A172 (cell line): ENCODE measurements around the gene IRAK3. TPM values are rescaled to one million over a fixed set of nuclear protein-coding genes. Genes with fewer than 3 reads are reported as not detected.

Experiments
- DNase-seq: peaks from one replicate; pipeline ENCODE4 v3.0.0-alpha.2; 2015; ENCODE audit warnings: low spot score
- total RNA-seq: library from RNA; depleted of rRNA; stranded (reverse); fragments of >200 nt; shearing (Covaris generic); gene quantifications from 2 replicates; pipeline ENCODE4 v1.2.3, GENCODE V29; 2014

The IRAK3 gene
- total RNA-seq, 1 experiment from 2014 or later = not detected

- DNase-seq = no peak
Observed at GRCh38 chr12:66252771-66253170, 63.8 kb downstream of the IRAK3 start.

DNA sequence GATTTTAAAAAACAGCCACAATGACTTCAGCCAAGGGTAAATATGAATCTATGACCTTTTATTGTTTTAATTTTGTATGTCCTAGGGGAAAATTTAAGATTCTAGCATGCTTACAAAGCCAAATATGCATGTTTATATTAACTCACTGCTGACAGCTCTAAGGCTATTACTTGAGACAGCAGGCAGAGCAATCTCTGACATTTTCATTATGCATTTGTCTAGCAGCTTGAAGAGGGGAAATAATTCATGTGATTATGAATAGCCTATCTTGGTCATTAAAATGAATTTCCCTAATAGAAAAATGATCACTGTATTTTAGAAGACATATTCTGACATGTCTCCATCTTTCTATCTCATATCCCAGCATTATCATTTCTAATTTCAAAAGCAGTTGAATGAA lies 66.7 kb downstream of the IRAK3 start:
- DNase-seq = no peak

DNA sequence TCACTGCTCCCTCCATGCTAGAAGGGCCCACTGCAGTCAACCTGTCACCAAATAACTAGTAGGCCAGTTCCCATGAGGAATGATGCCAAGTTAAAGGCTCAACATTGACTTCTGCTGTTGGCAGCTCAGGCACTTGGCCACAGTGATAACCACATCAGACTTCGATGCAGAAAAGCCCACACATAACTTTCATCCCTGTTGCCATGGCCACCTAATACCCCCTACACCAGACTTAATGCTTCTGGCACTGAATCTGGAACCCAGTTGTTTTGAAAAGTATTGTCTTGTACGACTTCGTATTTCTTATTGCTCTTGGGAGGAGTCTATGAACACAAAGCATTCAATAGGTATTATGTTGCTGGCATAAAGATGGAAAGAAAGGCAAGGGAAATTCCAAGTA lies 69.0 kb downstream of the IRAK3 start:
- DNase-seq = no peak

- DNase-seq = no peak
Observed at GRCh38 chr12:66262737-66263136, 73.7 kb downstream of the IRAK3 start.

DNA sequence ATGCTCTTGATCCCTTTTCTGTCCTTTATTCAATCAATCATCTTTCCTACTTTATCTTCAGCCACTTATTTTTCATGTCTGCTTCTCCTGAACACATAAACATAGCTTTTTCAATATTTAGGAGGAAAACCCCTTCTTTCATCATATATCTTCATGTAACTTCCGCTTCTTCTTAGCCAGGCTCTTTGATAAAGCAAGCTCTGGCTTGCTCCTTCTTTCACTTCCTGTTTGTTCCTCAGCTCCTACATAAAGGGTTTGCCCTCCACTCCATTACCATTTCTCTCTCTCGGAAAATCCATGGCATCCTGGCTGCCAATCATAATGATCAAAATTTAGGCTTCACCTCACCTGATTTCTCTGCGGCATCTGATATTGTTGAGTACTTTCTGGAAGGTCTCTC lies 79.5 kb downstream of the IRAK3 start:
- no peak for DNase-seq

DNA sequence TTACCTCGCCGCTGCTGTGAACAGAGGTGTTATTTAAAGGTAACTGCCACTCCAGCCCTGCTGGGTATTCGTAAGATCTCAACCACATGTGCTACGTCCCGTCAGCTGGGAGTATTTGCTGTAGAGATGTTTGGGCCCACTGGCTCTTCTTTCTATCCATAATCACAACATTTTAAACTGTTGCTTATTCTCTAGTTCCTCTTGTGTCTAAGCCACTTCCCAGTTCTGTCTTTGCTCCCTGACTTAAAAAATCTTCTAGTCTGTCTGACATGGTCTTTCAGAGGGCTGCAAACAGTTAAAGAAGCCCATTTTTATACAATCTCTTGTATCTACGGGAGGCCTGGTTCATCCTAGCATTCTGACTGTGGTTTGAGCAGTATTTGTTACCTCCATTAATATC lies 80.1 kb downstream of the IRAK3 start:
- no peak for DNase-seq

- DNase-seq = peak; percentile 36
Observed at GRCh38 chr12:66269757-66270383, 80.9 kb downstream of the IRAK3 start.

- DNase-seq = no peak
Observed at GRCh38 chr12:66270613-66271012, 81.6 kb downstream of the IRAK3 start.

- DNase-seq = no peak
Observed at GRCh38 chr12:66272650-66273049, 83.6 kb downstream of the IRAK3 start.

GRCh38 chr12:66273147-66273546 lies 84.1 kb downstream of the IRAK3 start:
- no peak for DNase-seq

- no peak for DNase-seq
Observed at GRCh38 chr12:66275040-66275439, 86.0 kb downstream of the IRAK3 start.

DNA sequence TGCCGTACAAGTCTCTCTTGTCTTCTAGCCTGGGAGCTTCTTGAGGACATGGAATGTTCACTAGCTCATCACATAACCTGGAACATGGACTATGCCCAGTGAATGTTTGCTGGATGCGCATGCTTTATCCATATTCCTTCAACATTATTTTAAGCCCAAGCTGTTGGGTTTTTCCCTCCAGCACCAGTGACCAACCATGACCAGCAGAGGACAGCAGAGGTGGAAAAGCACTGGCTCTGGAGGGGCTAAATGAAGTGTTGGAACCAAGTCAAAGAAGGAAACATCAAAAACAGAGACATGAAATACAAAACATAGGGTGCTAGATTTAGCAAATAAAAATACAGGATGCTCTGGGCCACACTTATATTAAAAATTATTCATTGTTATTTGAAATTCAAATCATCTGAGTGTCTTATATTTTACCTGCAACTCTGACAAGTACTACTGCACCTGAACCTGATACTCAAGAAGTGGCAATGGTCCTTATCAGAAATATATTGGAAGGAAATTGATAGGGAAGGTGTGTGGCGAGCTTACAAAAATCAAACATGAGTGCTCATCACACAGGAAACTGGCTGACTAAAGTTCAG lies 90.2 kb downstream of the IRAK3 start:
- DNase-seq = no peak

GRCh38 chr12:66280561-66280960 lies 91.5 kb downstream of the IRAK3 start:
- no peak for DNase-seq

- no peak for DNase-seq
Observed at GRCh38 chr12:66282244-66282643, 93.2 kb downstream of the IRAK3 start.

DNA sequence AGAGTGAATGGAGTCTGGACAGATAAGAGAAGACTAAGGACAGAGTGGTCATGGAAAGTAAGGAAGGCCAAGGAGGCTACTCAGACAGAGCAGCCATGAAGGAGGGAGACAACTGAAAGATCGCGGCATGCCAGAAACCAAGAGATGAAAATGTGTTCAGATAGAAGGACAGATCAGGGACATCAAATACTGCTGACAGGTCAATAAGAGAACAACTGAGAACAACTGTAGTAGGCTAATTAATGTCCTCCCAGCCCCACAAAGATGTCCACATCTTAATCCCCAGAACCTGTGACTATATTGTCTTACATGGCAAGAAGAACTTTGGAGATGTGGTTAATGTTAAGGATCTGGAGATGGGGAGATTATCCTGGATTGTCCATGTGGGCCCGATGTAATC lies 98.3 kb downstream of the IRAK3 start:
- no peak for DNase-seq

- DNase-seq = no peak
Observed at GRCh38 chr12:66288121-66288520, 99.1 kb downstream of the IRAK3 start.

DNA sequence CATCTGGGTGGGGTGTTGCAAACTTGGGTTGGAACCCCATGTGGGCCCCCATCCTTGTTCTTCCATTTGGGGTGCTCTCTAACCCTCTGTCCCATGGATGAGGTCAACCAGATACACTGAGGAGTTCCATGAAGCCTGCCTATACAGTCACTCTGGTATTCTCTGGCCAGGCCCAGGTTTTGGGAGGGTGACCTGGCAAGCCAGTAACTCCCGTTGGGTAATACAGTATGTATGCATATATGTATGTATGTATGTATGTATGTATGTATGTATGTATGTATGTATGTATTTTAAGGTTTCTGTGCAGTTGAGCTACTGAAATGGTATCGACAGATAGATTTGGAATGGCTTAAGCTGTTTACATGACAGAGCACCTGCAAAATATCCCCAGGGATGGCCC lies 100.5 kb downstream of the IRAK3 start:
- no peak for DNase-seq

DNA sequence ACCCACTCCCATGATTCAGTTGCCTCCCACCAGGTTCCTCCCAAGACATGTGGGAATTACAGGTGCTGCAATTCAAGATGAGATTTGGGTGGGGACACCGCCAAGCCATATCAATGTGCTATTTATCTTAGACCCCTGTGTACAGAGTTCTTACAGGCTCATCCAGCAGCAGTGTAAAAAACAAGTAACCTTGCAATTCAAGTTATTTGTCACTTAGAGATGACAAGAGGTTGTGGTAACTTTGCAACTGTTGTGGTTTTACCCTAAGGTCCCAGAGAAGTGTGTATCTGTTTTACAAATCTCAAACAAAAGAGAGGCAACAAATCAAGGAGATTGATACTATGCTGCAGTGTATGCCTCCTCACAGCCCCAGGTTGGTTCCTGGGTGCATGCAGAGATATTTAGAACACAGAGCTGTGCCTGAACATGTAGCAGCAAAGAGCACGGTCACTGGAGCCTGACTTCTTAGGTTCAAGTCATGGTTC lies 101.7 kb downstream of the IRAK3 start:
- no peak for DNase-seq

DNA sequence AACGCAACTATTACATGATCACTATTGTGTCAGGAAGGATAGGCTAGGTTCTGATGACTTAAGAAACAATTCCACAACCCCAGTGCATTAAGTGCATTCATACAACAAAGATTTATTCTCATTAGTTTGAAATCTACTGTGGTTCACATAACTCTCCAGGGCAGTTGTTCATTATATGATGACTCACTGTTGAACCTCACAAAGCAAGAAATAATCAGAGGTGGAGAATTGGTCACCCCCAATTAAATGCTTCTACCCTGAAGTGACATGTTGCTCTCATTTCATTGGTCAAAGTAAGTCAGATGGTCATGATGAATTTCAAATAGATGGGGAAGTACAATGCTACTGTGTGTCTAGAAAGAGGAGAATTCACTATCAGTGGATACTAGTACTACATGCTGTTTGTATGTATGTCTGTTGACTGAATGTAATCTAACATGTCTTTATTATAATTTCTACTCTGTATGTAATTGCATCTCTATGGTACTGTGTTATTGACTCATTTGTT lies 107.2 kb downstream of the IRAK3 start:
- DNase-seq = peak; percentile 10

GRCh38 chr12:66297080-66297479 lies 108.1 kb downstream of the IRAK3 start:
- no peak for DNase-seq

DNA sequence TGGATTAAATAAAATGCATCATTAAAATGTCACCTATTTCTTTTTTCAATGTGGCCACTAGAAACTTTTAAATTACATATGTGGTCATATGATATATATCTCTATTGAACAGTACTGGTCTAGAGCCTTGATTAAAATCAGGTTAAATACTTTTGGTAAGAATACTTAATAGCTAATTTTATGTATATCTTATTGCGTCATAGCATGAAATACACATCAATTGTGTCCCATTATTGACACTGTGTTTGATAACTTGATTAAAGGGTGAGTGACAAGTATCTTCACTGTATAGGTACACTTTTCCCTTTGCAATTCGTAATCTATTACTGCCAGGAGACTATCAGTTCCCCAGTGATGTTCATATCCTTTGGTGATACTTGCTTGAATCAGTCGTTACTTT lies 108.9 kb downstream of the IRAK3 start:
- no peak for DNase-seq

GRCh38 chr12:66301944-66302826 lies 113.2 kb downstream of the IRAK3 start, which contains the start of gene HELB:
Gene HELB, plus strand, starts transcription at chr12:66302493. Its CDS starts 111 bp downstream, at chr12:66302604.
- peak; percentile 88 for DNase-seq

- no peak for DNase-seq
Observed at GRCh38 chr12:66302827-66303169, 113.8 kb downstream of the IRAK3 start.
